Cardiac fibroblast (primary cell): ENCODE measurements around the gene PITPNM2.

Experiments used
- DNase-seq, 2 donors: peaks; one replicate each; pipeline versions ENCODE4 v3.0.0 to v3.0.0-alpha.2; 2010; ENCODE audit warnings: low read depth in 2 of 2
- H3K4me3 ChIP-seq, 2 donors: replicated peaks in 1 of 2; 1 replicate in 1 of 2; 2 replicates in 1 of 2; pipeline ENCODE4 v1.5.1; 2011; ENCODE audit warnings: low read depth in 2 of 2, low read length in 2 of 2, mild to moderate bottlenecking in 2 of 2, moderate library complexity in 1 of 2
- CTCF ChIP-seq: IDR thresholded peaks from one replicate; pipeline ENCODE4 v1.5.1; 2011; ENCODE audit warnings: low read depth, mild to moderate bottlenecking, low read length, inconsistent platforms

PITPNM2 gene

GRCh38 chr12:123126294-123127181 is 24.4 kb downstream of the PITPNM2 start:
- no peak overlapping the region for H3K4me3 ChIP-seq
- peak; percentile 41 for TF ChIP-seq CTCF
- DNase-seq: peak; percentile 96 to 99

- TF ChIP-seq CTCF: no peak
- DNase-seq: no peak
Measured at GRCh38 chr12:123122626-123123025, 28.3 kb downstream of the PITPNM2 start.

GRCh38 chr12:123121670-123122069 is 29.2 kb downstream of the PITPNM2 start:
- no peak overlapping the region for H3K4me3 ChIP-seq
- DNase-seq: no peak
- no peak for TF ChIP-seq CTCF

More at GRCh38 chr12:123122626-123123025, 28.3 kb downstream of the PITPNM2 start:
- H3K4me3 ChIP-seq: no peak overlapping the region

GRCh38 chr12:123120452-123121166 is 30.3 kb downstream of the PITPNM2 start:
- DNase-seq: peak in 1 of 2 donors; percentile 45
- H3K4me3 ChIP-seq: no peak overlapping the region

GRCh38 chr12:123119808-123120207 is 31.1 kb downstream of the PITPNM2 start:
- DNase-seq: no peak
- no peak overlapping the region for H3K4me3 ChIP-seq

More at GRCh38 chr12:123120452-123121166, 30.3 kb downstream of the PITPNM2 start:
- TF ChIP-seq CTCF: no peak

GRCh38 chr12:123118497-123118896 is 32.4 kb downstream of the PITPNM2 start:
- H3K4me3 ChIP-seq: no peak overlapping the region
- TF ChIP-seq CTCF: no peak
- no peak for DNase-seq

More at GRCh38 chr12:123119808-123120207, 31.1 kb downstream of the PITPNM2 start:
- TF ChIP-seq CTCF: no peak
